H1 (cell line): Measurements from ENCODE around the gene SPRED1. TPM values are rescaled to one million over a fixed set of nuclear protein-coding genes. Genes with fewer than 3 reads are reported as not detected.

ENCODE experiments used
- EGR1 ChIP-seq: IDR thresholded peaks from 2 replicates; pipeline ENCODE4 v1.6.1; 2011; ENCODE audit warnings: low read depth, low read length, borderline replicate concordance
- POLR2AphosphoS5 ChIP-seq: IDR thresholded peaks from 2 replicates; pipeline ENCODE4 v1.6.1; 2011; ENCODE audit warnings: low read depth, low read length
- POU5F1 ChIP-seq: IDR thresholded peaks from 2 replicates; pipeline ENCODE4 v1.6.1; 2011; ENCODE audit warnings: low read depth, mild to moderate bottlenecking, low read length, moderate library complexity
- polyA plus RNA-seq, 7 experiments: library from polyadenylated mRNA; depleted of rRNA in 3 of 7; stranded (reverse) in 5 of 7; unstranded in 2 of 7; fragments of >200 nt in 5 of 7; fragments of 200-250 nt in 2 of 7; gene quantifications; 1 replicate in 5 of 7; 2 replicates in 1 of 7; 4 replicates in 1 of 7; pipeline versions ENCODE4 v1.2.1 to v1.2.3, GENCODE V29; 2011 to 2013; ENCODE audit warnings: missing spikeins in 2 of 7, mixed read lengths in 2 of 7
- total RNA-seq: library from RNA; stranded (reverse); fragmentation: NEBNext Ultra II Directional; extraction: Animal tissue kit (Norgen Biotek cat#: 25700); gene quantifications from 2 replicates; pipeline ENCODE4 v1.2.1, GENCODE V29; 2021

SPRED1 gene
- total and polyA plus RNA-seq, 2 of the 8 experiments (the other 6 are each of a cell fraction or from before 2014, with no cell fraction given): 5.5 to 30.3 TPM

- no peak for TF ChIP-seq POU5F1
- no peak for TF ChIP-seq POLR2AphosphoS5
- no peak for TF ChIP-seq EGR1
- TF ChIP-seq, all 59 proteins: peak for 0
Measured at GRCh38 chr15:38243278-38244055, 9.2 kb upstream of the SPRED1 start (continued).
